ENCODE measurements around the gene HLA-C. TPM values are rescaled to one million over a fixed set of nuclear protein-coding genes. Genes with fewer than 3 reads are reported as not detected.

HLA-C gene
- total RNA-seq, 1 donor from 2014 or later, result 237 TPM

DNA sequence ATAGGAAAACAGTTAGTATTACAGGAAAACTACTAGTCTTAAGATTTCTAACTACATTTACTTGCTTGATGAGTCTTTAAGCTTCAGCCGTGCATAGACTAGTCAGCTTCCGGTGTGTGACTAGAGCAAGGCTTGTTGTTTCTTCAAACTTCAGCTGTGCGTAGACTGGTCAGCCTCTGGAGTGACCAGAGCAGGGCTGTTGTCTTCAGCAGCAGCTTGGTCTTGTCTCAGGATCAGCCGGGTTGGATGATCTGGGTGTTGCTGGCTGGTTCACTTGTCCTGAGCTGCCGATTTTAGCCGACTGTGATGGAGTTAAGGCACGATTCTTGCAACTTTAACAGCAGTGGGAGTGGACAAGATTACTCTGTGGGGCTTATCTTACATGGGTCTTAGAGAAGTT, 44.7 kb downstream of the HLA-C start:
- DNase-seq (ENCODE audit: low spot score), result no peak
- intact Hi-C loops (cut with DNase I), result no loop called here

DNA sequence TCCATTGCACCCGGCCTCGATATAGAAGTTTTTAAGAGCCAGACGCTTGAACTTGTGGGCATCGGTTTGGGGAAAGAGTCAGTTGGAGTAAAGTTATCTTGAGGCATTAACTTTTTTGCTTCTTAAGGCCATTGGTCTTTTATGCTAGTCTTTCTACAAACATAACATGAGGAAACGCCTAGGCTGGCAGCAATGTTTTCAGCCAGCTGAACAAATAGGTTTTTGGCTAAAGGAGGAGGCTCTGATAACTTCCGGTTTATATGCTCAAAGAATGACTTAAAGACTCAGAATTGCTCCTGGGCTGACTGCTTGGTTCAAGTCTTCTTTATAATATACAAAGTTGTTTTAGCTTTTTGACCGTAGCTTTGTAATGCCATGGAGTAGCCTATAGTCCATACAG, 46.2 kb downstream of the HLA-C start:
- no peak for DNase-seq (ENCODE audit: low spot score)
- intact Hi-C loops (cut with DNase I), result no loop called here

DNA sequence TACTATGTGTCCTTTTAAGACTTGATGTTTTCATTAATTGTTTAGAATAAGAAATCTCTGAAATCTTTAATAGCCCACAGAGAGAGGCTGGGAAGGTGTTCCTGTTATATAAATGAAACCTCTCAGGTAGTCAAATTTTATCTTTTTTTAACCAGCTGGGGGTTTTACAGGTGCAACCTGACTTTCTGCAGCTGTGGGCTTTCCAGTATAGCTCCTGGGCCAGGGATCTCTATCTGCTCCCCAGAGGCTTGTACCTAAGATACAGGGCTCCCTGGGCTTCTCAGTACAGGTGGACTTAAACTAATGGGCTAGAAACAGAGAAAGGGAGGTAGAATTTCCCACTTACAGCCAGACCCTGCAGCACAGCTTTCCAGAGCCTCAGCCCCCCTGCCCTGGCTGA, 49.4 kb downstream of the HLA-C start:
- DNase-seq (ENCODE audit: low spot score), result no peak
- intact Hi-C loops (cut with DNase I), result no loop called here

Other genes starting within 250 kb of the HLA-C start
- gene C6orf15, start 159.5 kb downstream of the HLA-C start, total RNA-seq, result not detected
- 3.9 TPM for gene PSORS1C1, start 157.3 kb downstream of the HLA-C start, total RNA-seq
- not detected for gene CDSN, start 151.6 kb downstream of the HLA-C start, total RNA-seq
- not detected for gene PSORS1C2, start 133.0 kb downstream of the HLA-C start, total RNA-seq
- 11.1 TPM for gene CCHCR1, start 114.3 kb downstream of the HLA-C start, total RNA-seq
- 2.4 TPM for gene TCF19, start 113.5 kb downstream of the HLA-C start, total RNA-seq
- 1.0 TPM for gene POU5F1, start 101.4 kb downstream of the HLA-C start, total RNA-seq
- 409 TPM for gene HLA-B, start 85.1 kb upstream of the HLA-C start, total RNA-seq
- 12.7 TPM for gene MICA, start 131.5 kb upstream of the HLA-C start, total RNA-seq
- gene MICB, start 226.1 kb upstream of the HLA-C start, total RNA-seq, result 1.9 TPM